ENCODE measurements around the gene GPATCH8.

Gene GPATCH8

DNA sequence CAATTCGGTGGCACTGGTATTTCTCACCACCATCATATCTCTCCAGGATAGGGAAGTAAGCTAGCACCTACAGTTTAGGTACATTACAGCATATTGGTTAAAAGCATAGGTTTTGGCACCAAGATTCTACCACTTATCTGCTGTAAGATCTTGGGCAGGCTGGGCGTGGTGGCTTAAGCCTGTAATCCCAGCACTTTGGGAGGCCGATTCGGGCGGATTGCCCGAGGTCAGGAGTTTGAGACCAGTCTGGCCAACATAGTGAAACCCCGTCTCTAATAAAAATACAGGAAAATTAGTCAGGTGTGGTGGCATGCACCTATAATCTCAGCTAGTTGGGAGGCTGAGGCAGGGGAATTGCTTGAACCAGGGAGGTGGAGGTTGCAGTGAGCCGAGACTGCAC, 51.4 kb downstream of the GPATCH8 start:
- intact Hi-C loops (cut with micrococcal nuclease): no loop called here
- Mint-ChIP-seq H3K9me3 (no peaks in the 10 kb centered on the region), H3K36me3 (ENCODE audit: low read depth) (peaks cover 27% of the 10 kb centered on the region), H3K27me3 (no peaks in the 10 kb centered on the region), H3K4me3 (no peak overlapping the region), H3K27ac (no peak overlapping the region), H3K4me1 (ENCODE audit: low read depth) (no peaks in the 10 kb centered on the region)

- H3K27me3 Mint-ChIP-seq: no peaks in the 10 kb centered on the region
- no peaks in the 10 kb centered on the region for H3K9me3 Mint-ChIP-seq
- H3K27ac Mint-ChIP-seq: no peak overlapping the region
- no peaks in the 10 kb centered on the region for H3K4me1 Mint-ChIP-seq (ENCODE audit: low read depth)
- H3K4me3 Mint-ChIP-seq: no peak overlapping the region
- peaks cover 27% of the 10 kb centered on the region for H3K36me3 Mint-ChIP-seq (ENCODE audit: low read depth)
- intact Hi-C loops (cut with micrococcal nuclease): no loop called here
These were observed 52.1 kb downstream of the GPATCH8 start for GRCh38 chr17:44451016-44451627.

- Mint-ChIP-seq H3K4me3 (no peak overlapping the region), H3K36me3 (ENCODE audit: low read depth) (peaks cover 8% of the 10 kb centered on the region), H3K9me3 (no peaks in the 10 kb centered on the region), H3K4me1 (ENCODE audit: low read depth) (no peaks in the 10 kb centered on the region), H3K27me3 (no peaks in the 10 kb centered on the region), H3K27ac (no peak overlapping the region)
- intact Hi-C loops (cut with micrococcal nuclease): no loop called here
These were observed 54.8 kb downstream of the GPATCH8 start for GRCh38 chr17:44448412-44448811.

DNA sequence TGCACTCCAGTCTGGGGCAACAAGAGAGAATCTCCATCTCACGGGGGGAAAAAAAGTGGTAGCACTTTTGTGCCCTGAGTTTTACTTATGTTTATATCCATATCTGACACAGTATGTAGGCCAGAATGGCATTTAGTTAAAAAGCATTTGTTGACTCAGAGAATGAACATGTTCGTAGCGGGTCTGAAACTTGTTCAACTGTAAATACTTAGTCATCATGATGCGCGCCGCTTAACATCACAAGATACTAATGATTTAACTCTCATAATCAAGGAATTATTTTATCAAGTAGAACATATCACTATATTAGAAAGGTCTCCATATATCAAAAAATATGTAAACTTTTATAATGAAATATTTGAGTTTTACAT, 58.5 kb downstream of the GPATCH8 start:
- H3K27ac Mint-ChIP-seq: no peak overlapping the region

GRCh38 chr17:44442806-44443205, 60.4 kb downstream of the GPATCH8 start:
- no peaks in the 10 kb centered on the region for H3K27me3 Mint-ChIP-seq
- peaks cover 6% of the 10 kb centered on the region for H3K36me3 Mint-ChIP-seq (ENCODE audit: low read depth)
- H3K9me3 Mint-ChIP-seq: no peaks in the 10 kb centered on the region
- H3K27ac Mint-ChIP-seq: no peak overlapping the region
- H3K4me3 Mint-ChIP-seq: no peak overlapping the region
- intact Hi-C loops (cut with micrococcal nuclease): no loop called here
- peaks cover 9% of the 10 kb centered on the region for H3K4me1 Mint-ChIP-seq (ENCODE audit: low read depth)

More for the DNA sequence above, 58.5 kb downstream of the GPATCH8 start:
- Mint-ChIP-seq H3K36me3 (ENCODE audit: low read depth) (peaks cover 6% of the 10 kb centered on the region), H3K4me1 (ENCODE audit: low read depth) (no peaks in the 10 kb centered on the region), H3K4me3 (no peak overlapping the region), H3K27me3 (no peaks in the 10 kb centered on the region), H3K9me3 (no peaks in the 10 kb centered on the region)
- intact Hi-C loops (cut with micrococcal nuclease): no loop called here

DNA sequence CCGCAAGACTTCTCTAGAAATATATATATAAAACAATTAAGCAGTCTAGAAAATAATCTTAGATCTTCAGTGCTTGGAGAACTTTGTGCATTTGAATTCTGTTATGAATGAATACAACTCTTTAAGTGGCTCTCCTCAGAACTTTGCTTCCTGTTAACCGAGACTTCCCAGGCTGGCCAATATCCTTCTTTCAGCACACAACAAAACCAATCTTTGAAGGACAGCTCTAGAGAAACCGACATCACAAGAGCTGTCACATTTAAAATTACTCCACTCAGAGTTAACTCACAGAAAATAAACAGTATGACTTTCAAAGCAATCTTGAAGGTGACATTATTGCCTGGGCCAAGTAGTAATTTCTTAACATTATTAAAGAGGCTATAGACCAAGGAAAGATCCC, 64.0 kb downstream of the GPATCH8 start:
- Mint-ChIP-seq H3K27me3 (no peaks in the 10 kb centered on the region), H3K4me3 (no peak overlapping the region), H3K27ac (peak overlapping the region; percentile 11), H3K4me1 (ENCODE audit: low read depth) (peaks cover 9% of the 10 kb centered on the region), H3K9me3 (no peaks in the 10 kb centered on the region), H3K36me3 (ENCODE audit: low read depth) (peaks cover 24% of the 10 kb centered on the region)
- intact Hi-C loops (cut with micrococcal nuclease): no loop called here

DNA sequence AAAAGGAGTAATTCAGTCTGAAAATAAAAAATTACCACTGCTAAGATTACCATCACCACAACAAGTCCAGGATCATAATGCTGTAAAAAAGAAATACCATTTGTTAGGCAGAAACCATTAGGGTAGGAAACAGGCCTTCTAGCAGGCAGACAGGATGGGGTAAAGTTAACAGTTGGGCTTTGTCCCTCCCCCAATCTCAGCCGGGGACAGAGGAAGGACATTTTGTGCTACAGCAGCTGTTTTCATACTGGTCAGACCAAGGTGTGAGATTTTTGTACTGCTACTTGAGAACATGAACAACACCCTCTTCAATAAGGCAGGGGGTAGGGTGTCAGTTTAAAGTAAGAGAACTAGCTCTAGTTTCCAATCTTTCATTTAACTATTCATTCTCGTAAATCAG, 64.6 kb downstream of the GPATCH8 start:
- intact Hi-C loops (cut with micrococcal nuclease): no loop called here
- Mint-ChIP-seq H3K4me1 (ENCODE audit: low read depth) (peaks cover 9% of the 10 kb centered on the region), H3K27ac (no peak overlapping the region), H3K27me3 (no peaks in the 10 kb centered on the region), H3K36me3 (ENCODE audit: low read depth) (peaks cover 30% of the 10 kb centered on the region), H3K4me3 (no peak overlapping the region), H3K9me3 (no peaks in the 10 kb centered on the region)

- intact Hi-C loops (cut with micrococcal nuclease): no loop called here
- H3K4me3 Mint-ChIP-seq: no peak overlapping the region
- H3K36me3 Mint-ChIP-seq (ENCODE audit: low read depth): peaks cover 46% of the 10 kb centered on the region
These were observed 66.9 kb downstream of the GPATCH8 start for GRCh38 chr17:44436336-44436735.

DNA sequence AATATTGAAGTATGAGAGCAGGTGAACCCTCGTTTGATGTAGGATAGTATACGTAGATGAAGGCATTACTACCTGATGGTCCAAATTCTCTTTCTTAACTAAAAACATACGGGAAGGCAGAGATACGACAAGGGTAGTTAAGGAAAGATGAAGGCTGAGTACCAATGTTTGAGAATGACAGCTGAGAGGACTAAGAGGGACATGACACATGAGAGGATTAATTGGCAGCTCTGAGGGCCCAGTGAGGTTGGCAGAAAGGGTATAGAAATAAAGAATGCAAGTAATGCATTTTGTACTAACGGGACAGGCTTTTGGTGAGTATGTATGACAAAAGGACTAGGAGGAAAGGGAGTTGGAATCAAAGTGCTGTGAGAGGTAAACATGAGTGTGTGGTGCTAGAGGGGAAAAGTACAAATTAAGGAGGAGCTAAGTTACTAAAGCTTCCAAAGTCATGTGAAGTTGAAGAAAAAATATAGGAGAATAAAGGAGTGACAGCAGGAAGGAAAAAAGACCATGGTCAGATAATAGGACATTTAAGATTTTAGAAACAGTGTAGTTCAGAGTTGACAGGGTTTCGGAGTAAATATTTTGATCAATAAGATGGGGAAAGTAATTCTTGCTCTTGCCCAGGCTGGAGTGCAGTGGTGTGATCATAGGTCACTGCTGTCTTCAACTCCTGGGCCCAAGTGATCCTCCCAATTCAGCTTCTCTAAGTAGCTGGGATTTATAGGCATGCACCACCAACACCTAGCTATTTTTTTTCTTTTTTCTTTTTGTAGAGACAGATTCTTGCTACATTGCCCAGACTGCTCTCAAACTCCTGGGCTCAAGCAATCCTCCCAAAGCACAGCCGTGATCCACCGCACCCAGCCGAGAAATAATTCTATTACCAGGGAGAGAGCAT, 70.7 kb downstream of the GPATCH8 start:
- H3K27me3 Mint-ChIP-seq: no peaks in the 10 kb centered on the region
- intact Hi-C loops (cut with micrococcal nuclease): no loop called here
- H3K4me1 Mint-ChIP-seq (ENCODE audit: low read depth): peaks cover 7% of the 10 kb centered on the region
- no peak overlapping the region for H3K4me3 Mint-ChIP-seq
- no peaks in the 10 kb centered on the region for H3K9me3 Mint-ChIP-seq
- H3K27ac Mint-ChIP-seq: no peak overlapping the region
- H3K36me3 Mint-ChIP-seq (ENCODE audit: low read depth): peaks cover 71% of the 10 kb centered on the region

More at GRCh38 chr17:44436336-44436735, 66.9 kb downstream of the GPATCH8 start:
- H3K27me3 Mint-ChIP-seq: no peaks in the 10 kb centered on the region
- peaks cover 9% of the 10 kb centered on the region for H3K4me1 Mint-ChIP-seq (ENCODE audit: low read depth)
- no peaks in the 10 kb centered on the region for H3K9me3 Mint-ChIP-seq
- H3K27ac Mint-ChIP-seq: no peak overlapping the region

GRCh38 chr17:44424828-44425461, 78.3 kb downstream of the GPATCH8 start:
- no peak overlapping the region for H3K4me3 Mint-ChIP-seq
- H3K4me1 Mint-ChIP-seq (ENCODE audit: low read depth): peaks cover under 1% of the 10 kb centered on the region
- no peak overlapping the region for H3K27ac Mint-ChIP-seq
- peaks cover 80% of the 10 kb centered on the region for H3K36me3 Mint-ChIP-seq (ENCODE audit: low read depth)
- no peaks in the 10 kb centered on the region for H3K9me3 Mint-ChIP-seq
- no peaks in the 10 kb centered on the region for H3K27me3 Mint-ChIP-seq
- intact Hi-C loops (cut with micrococcal nuclease): no loop called here

DNA sequence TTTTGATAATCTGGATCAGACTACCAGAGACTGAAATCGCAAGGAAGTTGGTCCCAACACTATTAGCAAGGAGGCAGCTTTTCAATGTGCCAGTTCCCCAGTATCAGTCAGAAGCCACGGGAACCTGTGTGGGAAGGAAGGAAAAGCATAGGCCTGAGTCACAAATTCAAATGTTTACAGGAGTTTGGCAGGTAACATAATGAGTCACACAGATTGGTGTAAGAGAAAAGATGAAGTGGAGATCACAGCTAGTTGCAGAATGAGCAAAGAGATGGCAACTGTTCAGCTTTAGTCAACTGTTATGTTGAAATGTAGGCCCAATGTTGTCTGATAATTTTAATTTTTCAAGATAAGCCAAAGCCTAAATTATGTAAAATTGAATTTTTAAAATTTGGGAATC, 85.7 kb downstream of the GPATCH8 start:
- H3K9me3 Mint-ChIP-seq: no peaks in the 10 kb centered on the region
- H3K27me3 Mint-ChIP-seq: no peaks in the 10 kb centered on the region
- no peak overlapping the region for H3K27ac Mint-ChIP-seq
- H3K36me3 Mint-ChIP-seq (ENCODE audit: low read depth): peaks cover 65% of the 10 kb centered on the region
- intact Hi-C loops (cut with micrococcal nuclease): no loop called here
- no peak overlapping the region for H3K4me3 Mint-ChIP-seq
- peaks cover 5% of the 10 kb centered on the region for H3K4me1 Mint-ChIP-seq (ENCODE audit: low read depth)

DNA sequence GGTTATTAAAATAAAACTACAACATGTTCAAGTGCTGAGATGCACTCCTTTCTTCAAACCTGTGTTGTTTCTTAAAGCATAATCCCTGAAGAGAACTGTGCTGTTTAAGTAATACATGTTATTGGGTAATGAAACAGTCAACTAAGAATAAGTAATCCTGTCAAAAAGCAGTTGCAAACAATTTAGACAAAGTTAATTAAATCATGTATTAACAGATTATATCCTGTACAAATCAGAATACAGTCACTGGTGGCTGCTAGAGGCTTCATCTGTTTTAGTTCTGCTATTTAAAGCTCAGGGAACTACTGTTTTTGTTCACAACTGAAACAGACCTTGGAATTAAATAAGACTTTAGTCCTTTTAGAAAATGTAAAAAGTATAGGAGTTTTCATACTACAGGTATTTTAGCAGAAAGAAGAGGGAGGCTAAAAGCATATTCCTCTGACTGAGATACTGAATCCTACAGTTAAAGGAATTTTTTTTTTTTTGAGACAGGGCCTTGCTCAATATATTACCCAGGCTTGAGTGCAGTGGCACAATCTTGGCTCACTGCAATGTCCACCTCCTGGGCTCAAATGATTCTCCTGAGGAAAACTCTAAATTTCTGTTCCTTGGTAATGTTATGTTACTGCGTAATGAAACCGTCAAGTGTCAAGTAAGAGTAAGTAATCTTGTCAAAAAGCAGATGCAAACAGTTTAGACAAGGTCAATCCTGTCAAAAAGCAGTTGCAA, 86.5 kb downstream of the GPATCH8 start:
- Mint-ChIP-seq H3K4me1 (ENCODE audit: low read depth) (peaks cover 5% of the 10 kb centered on the region), H3K9me3 (no peaks in the 10 kb centered on the region), H3K36me3 (ENCODE audit: low read depth) (peaks cover 66% of the 10 kb centered on the region), H3K4me3 (no peak overlapping the region), H3K27me3 (no peaks in the 10 kb centered on the region), H3K27ac (no peak overlapping the region)
- intact Hi-C loops (cut with micrococcal nuclease): no loop called here

DNA sequence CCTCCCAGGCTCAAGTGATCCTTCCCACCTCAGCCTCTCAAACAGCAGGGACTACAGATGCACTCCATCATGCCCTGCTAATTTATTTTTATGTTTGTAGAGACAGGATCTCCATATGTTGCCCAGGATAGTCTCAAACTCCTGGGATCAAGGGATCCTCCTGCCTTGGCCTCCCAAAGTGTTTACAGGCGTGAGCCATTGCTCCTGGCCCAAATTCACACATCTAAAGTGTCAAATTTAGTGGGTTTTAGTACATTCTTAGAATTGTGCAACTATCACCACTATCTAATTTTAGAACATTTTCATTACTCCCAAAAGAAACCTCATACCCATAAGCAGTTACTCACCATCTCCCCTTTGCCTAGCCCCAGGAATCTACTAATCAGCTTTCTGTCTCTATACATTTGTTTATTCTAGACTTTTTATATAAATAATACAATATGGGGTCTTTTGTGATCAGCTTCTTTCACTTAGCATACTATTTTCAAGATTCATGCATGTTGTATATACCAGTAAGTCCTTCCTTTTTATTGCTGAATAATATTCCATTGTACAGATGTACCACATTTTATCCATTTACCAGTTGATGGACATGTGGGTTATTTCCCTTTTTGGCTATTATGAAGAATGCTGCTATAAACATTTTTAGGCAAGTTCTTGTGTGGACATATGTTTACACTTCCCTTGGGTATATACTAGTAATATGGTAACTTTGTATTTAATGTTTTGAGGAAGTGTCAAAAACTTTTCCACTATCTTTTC, 88.6 kb downstream of the GPATCH8 start:
- Mint-ChIP-seq H3K9me3 (no peaks in the 10 kb centered on the region), H3K36me3 (ENCODE audit: low read depth) (peaks cover 54% of the 10 kb centered on the region), H3K4me3 (no peak overlapping the region), H3K4me1 (ENCODE audit: low read depth) (peaks cover 5% of the 10 kb centered on the region), H3K27me3 (no peaks in the 10 kb centered on the region), H3K27ac (no peak overlapping the region)
- intact Hi-C loops (cut with micrococcal nuclease): no loop called here

All from dendritic cell treated with granulocyte-macrophage colony-stimulating factor and Interleukin-4, amounts not matched to agents 40 ng/mL and 50 ng/mL, for 4 days (primary cell).